ENCODE results near the gene LRRC75B.
"Not testable (repeated sequence)": the region's sequence is repeated elsewhere in the genome, so short reads cannot be mapped to it uniquely, and the experiment has no call there.

Gene LRRC75B

GRCh38 chr22:24595863-24596262, 3.0 kb upstream of the LRRC75B start:
- no peak for TF ChIP-seq CTCF (IDR thresholded peaks at IDR 0.05; ENCODE audit: control insufficient read depth, insufficient read depth, low read depth, low read length, missing control alignments)
- no peak overlapping the region for H3K4me3 ChIP-seq (ENCODE audit: control insufficient read depth, low read depth, low read length)
- DNase-seq (ENCODE audit: low read depth) = no peak

GRCh38 chr22:24595228-24595627, 2.4 kb upstream of the LRRC75B start:
- H3K4me3 ChIP-seq (ENCODE audit: control insufficient read depth, low read depth, low read length) = no peak overlapping the region
- no peak for DNase-seq (ENCODE audit: low read depth)
- no peak for TF ChIP-seq CTCF (IDR thresholded peaks at IDR 0.05; ENCODE audit: control insufficient read depth, insufficient read depth, low read depth, low read length, missing control alignments)

GRCh38 chr22:24594569-24595120, 1.8 kb upstream of the LRRC75B start:
- no peak for DNase-seq (ENCODE audit: low read depth)
- TF ChIP-seq CTCF (IDR thresholded peaks at IDR 0.05; ENCODE audit: control insufficient read depth, insufficient read depth, low read depth, low read length, missing control alignments) = no peak
- no peak overlapping the region for H3K4me3 ChIP-seq (ENCODE audit: control insufficient read depth, low read depth, low read length)

- H3K4me3 ChIP-seq (ENCODE audit: control insufficient read depth, low read depth, low read length) = no peak overlapping the region
- no peak for TF ChIP-seq CTCF (IDR thresholded peaks at IDR 0.05; ENCODE audit: control insufficient read depth, insufficient read depth, low read depth, low read length, missing control alignments)
- DNase-seq (ENCODE audit: low read depth) = no peak
These were observed 1.1 kb upstream of the LRRC75B start for GRCh38 chr22:24593836-24594568.

GRCh38 chr22:24593559-24593835, 624 bp upstream of the LRRC75B start:
- H3K4me3 ChIP-seq (ENCODE audit: control insufficient read depth, low read depth, low read length); DNase-seq (ENCODE audit: low read depth): not testable (repeated sequence)

GRCh38 chr22:24592058-24592850, 619 bp downstream of the LRRC75B start:
- H3K4me3 ChIP-seq (ENCODE audit: control insufficient read depth, low read depth, low read length) = peak overlapping the region; percentile 61
- DNase-seq (ENCODE audit: low read depth) = no peak
- TF ChIP-seq CTCF (IDR thresholded peaks at IDR 0.05; ENCODE audit: control insufficient read depth, insufficient read depth, low read depth, low read length, missing control alignments) = no peak

- no peak for DNase-seq (ENCODE audit: low read depth)
- H3K4me3 ChIP-seq (ENCODE audit: control insufficient read depth, low read depth, low read length) = no peak overlapping the region
- TF ChIP-seq CTCF (IDR thresholded peaks at IDR 0.05; ENCODE audit: control insufficient read depth, insufficient read depth, low read depth, low read length, missing control alignments) = no peak
These were observed 1.5 kb downstream of the LRRC75B start for GRCh38 chr22:24591286-24591830.
